Peyer's patch (tissue), 4 donors: ENCODE data around the gene EEF1AKMT3.

ENCODE experiments used
- CTCF ChIP-seq, 6 experiments: fragments of 450-650 bp in 4 of 6; fragments of 200-600 bp in 2 of 6; sonication (generic) in 1 of 6; IDR thresholded peaks; one replicate each; pipeline ENCODE4 v1.5.1; 2017 to 2019; ENCODE audit warnings: antibody characterized with exemption in 6 of 6, mild to moderate bottlenecking in 3 of 6, moderate library complexity in 1 of 6
- POLR2A ChIP-seq, 2 donors: fragments of 450-650 bp; IDR thresholded peaks; one replicate each; pipeline ENCODE4 v1.5.1; 2017; ENCODE audit warnings: antibody characterized with exemption in 2 of 2, mild to moderate bottlenecking in 2 of 2, moderate library complexity in 2 of 2

GRCh38 chr12:57826966-57827365 lies 54.6 kb downstream of the EEF1AKMT3 start:
- no peak for TF ChIP-seq POLR2A (IDR thresholded peaks at IDR 0.05)
- no peak for TF ChIP-seq CTCF (IDR thresholded peaks at IDR 0.05)
